ENCODE data around the gene RBMY1F.
"Not testable (repeated sequence)": the region's sequence is repeated elsewhere in the genome, so short reads cannot be mapped to it uniquely, and the experiment has no call there.

The RBMY1F gene

DNA sequence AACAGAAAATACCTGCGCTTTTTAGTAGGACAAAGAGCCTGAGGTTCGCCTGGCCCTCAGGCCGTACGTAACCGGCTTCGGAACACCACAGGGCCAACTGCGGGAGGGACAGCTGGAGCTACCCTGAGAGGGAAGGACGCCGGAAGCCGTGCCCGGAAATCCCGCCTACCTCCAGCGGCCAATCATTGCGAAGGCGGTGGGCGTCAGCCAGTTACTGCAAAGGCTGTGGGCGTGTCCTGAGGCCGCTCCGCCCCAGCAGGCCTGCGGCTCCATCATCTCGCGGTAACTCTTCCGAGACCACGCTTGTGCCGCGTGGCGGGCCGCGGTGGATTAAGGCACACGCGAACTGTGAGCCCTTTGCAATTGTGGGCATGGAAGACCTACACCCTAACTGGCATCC is at the start of gene RBMY1F:
TSS of gene RBMY1F (minus strand) at position 101 of the 400 bp plus-strand sequence. CDS start 1,954 bp downstream, outside the sequence.
- DNase-seq (ENCODE audit: low spot score), result not testable (repeated sequence)

DNA sequence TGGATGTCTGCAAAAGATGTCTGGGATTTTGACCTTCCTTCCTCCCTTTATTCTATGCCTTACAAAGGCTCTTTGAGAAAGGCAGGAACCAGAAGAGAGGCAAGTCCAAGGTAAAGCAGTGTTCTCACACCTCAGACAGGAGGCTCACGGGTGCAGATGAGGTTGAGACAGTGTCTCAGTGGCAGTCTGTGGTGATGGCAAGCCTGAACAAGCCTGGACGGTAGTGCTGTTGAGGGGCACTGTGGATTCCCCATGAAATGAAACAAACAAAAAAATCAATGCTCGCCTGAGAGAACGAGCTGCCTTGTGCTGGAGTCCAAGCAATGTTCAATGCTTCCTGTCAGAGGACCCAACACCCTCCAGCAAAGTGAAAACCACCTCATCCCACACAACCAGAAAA is 31.6 kb downstream of the RBMY1F start:
- not testable (repeated sequence) for DNase-seq (ENCODE audit: low spot score)

DNA sequence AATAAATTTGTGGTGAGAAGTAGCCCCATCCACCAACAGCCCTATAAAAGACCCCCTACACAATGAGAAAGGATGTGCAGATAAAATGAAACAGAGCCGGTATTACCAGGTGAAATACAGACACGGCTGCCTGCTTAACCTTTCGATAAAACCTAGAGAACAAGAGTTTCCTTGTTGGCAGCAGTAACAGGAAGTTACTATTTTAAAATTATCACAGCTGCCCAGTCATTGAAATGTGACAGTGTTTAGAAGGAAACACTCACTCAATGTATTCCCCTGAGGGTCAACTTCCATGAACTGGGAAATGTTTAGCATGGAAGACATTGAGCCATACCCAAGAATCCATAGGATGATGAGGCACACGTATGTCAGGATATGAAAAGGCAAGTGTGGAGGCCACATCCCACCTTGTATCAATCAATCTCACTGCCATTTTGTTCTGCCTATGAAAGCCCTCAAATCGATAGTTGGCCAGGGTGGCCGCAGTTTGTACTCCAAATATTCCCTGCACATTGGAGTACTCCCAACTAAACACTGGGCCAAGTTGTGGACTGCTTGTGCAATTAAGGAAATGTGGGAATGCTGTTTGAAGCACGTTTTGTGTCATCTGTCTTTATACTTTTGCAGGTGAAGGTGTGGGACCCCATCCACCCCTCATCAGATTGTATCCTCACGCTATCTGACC is 41.6 kb downstream of the RBMY1F start:
- DNase-seq (ENCODE audit: low spot score), result not testable (repeated sequence)

DNA sequence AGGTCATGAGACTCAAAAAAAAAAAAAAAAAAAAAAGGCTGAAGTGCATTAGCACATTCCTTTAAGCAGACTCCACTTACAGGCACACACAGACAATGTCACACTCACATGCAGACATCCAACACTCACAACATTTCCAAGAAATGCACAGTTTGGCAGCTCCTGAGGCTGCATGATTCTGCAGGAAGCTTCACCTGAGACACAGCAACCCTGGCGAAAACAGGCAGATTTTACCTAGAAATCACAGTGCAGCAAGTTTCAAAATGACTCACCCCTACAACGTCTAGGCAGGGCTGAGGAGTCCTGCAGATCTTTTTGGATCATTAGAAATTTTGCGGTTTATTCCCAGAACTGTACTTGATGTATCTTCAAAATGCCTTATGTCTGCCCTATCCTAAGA is 48.0 kb downstream of the RBMY1F start:
- DNase-seq (ENCODE audit: low spot score), result not testable (repeated sequence)

DNA sequence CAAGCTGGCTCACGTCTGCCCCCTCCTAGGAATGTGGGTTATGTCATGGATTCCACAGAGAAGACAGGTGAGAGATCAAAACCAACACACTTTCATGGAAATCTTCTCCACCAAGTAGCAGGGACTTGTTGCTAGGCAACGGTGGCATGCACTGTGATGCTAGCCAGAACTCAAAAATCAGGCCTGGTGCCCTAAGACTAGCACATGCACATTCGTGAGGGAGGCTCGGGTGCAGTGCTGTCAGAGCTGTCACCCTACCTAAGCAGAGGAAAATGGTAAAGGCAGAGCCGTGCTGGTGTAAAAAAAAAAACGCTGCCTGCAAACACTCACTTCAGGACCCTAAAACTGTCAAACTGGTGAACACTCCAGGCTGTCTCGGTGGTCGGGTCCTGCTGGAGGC is 52.2 kb downstream of the RBMY1F start:
- not testable (repeated sequence) for DNase-seq (ENCODE audit: low spot score)
